ENCODE results near the gene RAB3GAP2. TPM values are rescaled to one million over a fixed set of nuclear protein-coding genes. Genes with fewer than 3 reads are reported as not detected.

Gene RAB3GAP2
- total RNA-seq, 3 donors from 2014 or later = 27.9 to 35.0 (median 31.1) TPM

GRCh38 chr1:220229771-220230170, 42.5 kb downstream of the RAB3GAP2 start:
- Histone ChIP-seq H3K4me3 (no peak overlapping the region), H3K4me1 (ENCODE audit: low read depth) (peaks cover 4% of the 10 kb centered on the region), H3K9me3 (no peaks in the 10 kb centered on the region), H3K36me3 (ENCODE audit: low read depth) (no peaks in the 10 kb centered on the region)
- ATAC-seq (no peak), DNase-seq (no peak)
- intact Hi-C loops (cut with DNase I, micrococcal nuclease) = no loop called here
- TF ChIP-seq CTCF (IDR thresholded peaks at IDR 0.05) = no peak

- ATAC-seq (no peak), DNase-seq (no peak)
- H3K36me3 ChIP-seq (ENCODE audit: low read depth) = no peaks in the 10 kb centered on the region
- TF ChIP-seq CTCF (IDR thresholded peaks at IDR 0.05) = no peak
- no peaks in the 10 kb centered on the region for H3K4me1 ChIP-seq (ENCODE audit: low read depth)
- no peak overlapping the region for H3K4me3 ChIP-seq
- H3K9me3 ChIP-seq = no peaks in the 10 kb centered on the region
- intact Hi-C loops (cut with DNase I, micrococcal nuclease) = no loop called here
Observed at GRCh38 chr1:220227393-220227792, 44.9 kb downstream of the RAB3GAP2 start.

- ATAC-seq (no peak), DNase-seq (no peak)
- Histone ChIP-seq H3K36me3 (ENCODE audit: low read depth) (no peaks in the 10 kb centered on the region), H3K4me1 (ENCODE audit: low read depth) (no peaks in the 10 kb centered on the region), H3K9me3 (no peaks in the 10 kb centered on the region), H3K4me3 (no peak overlapping the region)
- no peak for TF ChIP-seq CTCF (IDR thresholded peaks at IDR 0.05)
- intact Hi-C loops (cut with DNase I, micrococcal nuclease) = no loop called here
Observed at GRCh38 chr1:220226752-220227151, 45.5 kb downstream of the RAB3GAP2 start.

GRCh38 chr1:220225957-220226356, 46.3 kb downstream of the RAB3GAP2 start:
- no peak for ATAC-seq
- intact Hi-C loops (cut with DNase I, micrococcal nuclease) = no loop called here
- no peak for TF ChIP-seq CTCF (IDR thresholded peaks at IDR 0.05)
- no peaks in the 10 kb centered on the region for H3K9me3 ChIP-seq
- H3K4me3 ChIP-seq = no peak overlapping the region
- no peaks in the 10 kb centered on the region for H3K4me1 ChIP-seq (ENCODE audit: low read depth)
- H3K36me3 ChIP-seq (ENCODE audit: low read depth) = no peaks in the 10 kb centered on the region
- DNase-seq = no peak

- Histone ChIP-seq H3K4me1 (ENCODE audit: low read depth) (no peaks in the 10 kb centered on the region), H3K4me3 (no peak overlapping the region), H3K36me3 (ENCODE audit: low read depth) (no peaks in the 10 kb centered on the region), H3K9me3 (no peaks in the 10 kb centered on the region)
- DNase-seq (no peak), ATAC-seq (no peak)
- intact Hi-C loops (cut with DNase I, micrococcal nuclease) = no loop called here
- TF ChIP-seq CTCF (IDR thresholded peaks at IDR 0.05) = no peak
Observed at GRCh38 chr1:220224611-220225124, 47.6 kb downstream of the RAB3GAP2 start.

- no peak for ATAC-seq
- DNase-seq = no peak
- Histone ChIP-seq H3K4me1 (ENCODE audit: low read depth) (no peaks in the 10 kb centered on the region), H3K4me3 (no peak overlapping the region), H3K36me3 (ENCODE audit: low read depth) (no peaks in the 10 kb centered on the region), H3K9me3 (no peaks in the 10 kb centered on the region)
- TF ChIP-seq CTCF (IDR thresholded peaks at IDR 0.05) = no peak
- intact Hi-C loops (cut with DNase I, micrococcal nuclease) = no loop called here
Observed at GRCh38 chr1:220224033-220224432, 48.2 kb downstream of the RAB3GAP2 start.
